GM10248 (cell line): Measurements from ENCODE around the gene ARHGAP23.
"Not testable (repeated sequence)": the region's sequence is repeated elsewhere in the genome, so short reads cannot be mapped to it uniquely, and the experiment has no call there.

Experiments
- CTCF ChIA-PET: fragments of 300-600 bp; sonication (Branson Sonifier 250); formaldehyde crosslinking; extraction: SDS; loops from one replicate; lab custom pipeline; 2021; ENCODE audit warnings: antibody characterized with exemption; lab: Yijun Ruan, JAX
- POLR2A ChIA-PET: fragments of 350-650 bp; sonication (Branson Sonifier 250); formaldehyde crosslinking; extraction: SDS; loops from one replicate; lab custom pipeline; 2020; ENCODE audit warnings: antibody characterized with exemption; lab: Yijun Ruan, JAX
- DNase-seq: peaks from one replicate; pipeline ENCODE4 v3.0.0; 2012; ENCODE audit errors: extremely low spot score
- CTCF ChIP-seq: IDR thresholded peaks from 2 replicates; pipeline ENCODE4 v1.5.1; 2012; ENCODE audit warnings: mild to moderate bottlenecking, low read depth; ENCODE audit errors: extremely low read depth, missing control alignments, control extremely low read depth

ARHGAP23 gene

GRCh38 chr17:38492067-38493040, 64.1 kb downstream of the ARHGAP23 start:
- POLR2A ChIA-PET = not testable (repeated sequence)
- peak; percentile 62 for DNase-seq
- CTCF ChIA-PET = interaction anchor here (0.8 to 3.9 kb wide), 17 partner anchors 16 to 175 kb away, joined by 3 to 18 read pairs (median 5); no protein-coding TSS in a partner anchor
- TF ChIP-seq CTCF = peak; percentile 90

GRCh38 chr17:38494152-38494551, 65.9 kb downstream of the ARHGAP23 start:
- POLR2A ChIA-PET, DNase-seq: not testable (repeated sequence)
- CTCF ChIA-PET = interaction anchor here (1.6 to 2.3 kb wide), 2 partner anchors 9 to 15 kb away, joined by 3 to 6 read pairs; no protein-coding TSS in a partner anchor

DNA sequence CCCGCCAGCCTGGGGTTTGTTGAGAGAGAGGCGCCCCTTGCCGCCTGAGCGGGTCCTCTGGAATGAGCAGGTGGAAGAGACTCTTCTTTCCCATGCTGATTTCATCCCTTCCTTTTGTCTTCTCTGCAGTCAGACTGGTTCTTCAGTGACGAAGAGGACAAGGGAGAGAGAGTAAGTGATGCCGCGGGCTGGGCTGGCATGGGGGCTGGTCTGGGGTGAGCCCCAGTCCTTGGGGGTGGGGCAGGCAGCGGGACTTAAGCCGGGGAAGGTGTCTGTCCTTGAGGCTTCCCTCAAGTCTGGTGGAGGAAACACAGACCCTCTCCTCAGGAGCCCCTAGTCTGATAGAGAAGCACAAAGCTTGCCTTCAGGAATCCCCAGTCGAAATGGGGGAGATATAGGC, 69.4 kb downstream of the ARHGAP23 start:
- DNase-seq, CTCF ChIA-PET, POLR2A ChIA-PET: not testable (repeated sequence)

DNA sequence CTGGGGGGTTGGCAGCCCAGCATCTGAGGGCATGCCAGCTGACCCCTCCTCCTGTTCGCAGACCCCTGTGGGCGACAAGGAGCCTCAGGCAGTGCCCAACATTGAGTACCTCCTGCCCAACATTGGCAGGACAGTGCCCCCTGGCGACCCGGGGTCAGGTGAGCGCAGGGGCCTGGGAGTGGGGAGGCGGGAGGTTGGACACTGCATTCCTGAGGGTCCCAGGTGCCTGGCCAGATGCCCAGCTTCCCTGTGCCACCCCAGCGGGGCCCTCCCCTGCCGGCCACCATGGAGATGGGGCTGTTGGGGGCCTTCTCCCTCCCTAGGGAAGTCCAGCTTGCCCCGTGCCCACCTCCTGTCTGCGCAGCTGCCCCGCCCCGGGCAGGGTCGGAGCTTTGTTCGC, 70.1 kb downstream of the ARHGAP23 start:
- TF ChIP-seq CTCF = no peak
- CTCF ChIA-PET = no interaction called here
- POLR2A ChIA-PET = no interaction called here

DNA sequence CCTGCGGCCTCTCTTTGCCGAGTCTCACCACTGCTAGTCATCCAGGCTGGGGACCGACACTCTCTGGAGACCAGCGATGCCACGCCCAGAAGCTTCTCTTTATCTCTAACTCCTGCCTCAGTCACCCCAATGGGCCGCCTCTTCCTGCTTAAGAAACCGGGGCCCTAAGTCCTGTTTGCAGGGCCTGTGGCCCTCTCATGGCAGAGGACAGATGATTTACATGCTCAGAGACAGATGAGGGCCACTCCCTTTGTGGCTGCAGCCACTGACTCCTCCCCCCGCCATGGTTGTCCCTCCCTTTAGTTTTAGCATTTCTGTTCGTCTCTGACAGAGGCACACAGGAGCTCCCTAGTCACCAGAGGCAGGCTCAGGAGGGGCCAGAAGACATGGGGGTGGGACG, 71.0 kb downstream of the ARHGAP23 start:
- DNase-seq, POLR2A ChIA-PET, CTCF ChIA-PET: not testable (repeated sequence)

More for the DNA sequence above, 70.1 kb downstream of the ARHGAP23 start:
- DNase-seq = no peak

- DNase-seq, POLR2A ChIA-PET: not testable (repeated sequence)
- CTCF ChIA-PET = interaction anchor here (1.5 kb wide), 1 partner anchor 56 kb away, joined by 4 read pairs; no protein-coding TSS in a partner anchor
Observed at GRCh38 chr17:38501718-38502117, 73.5 kb downstream of the ARHGAP23 start.

GRCh38 chr17:38503286-38503913, 75.1 kb downstream of the ARHGAP23 start:
- CTCF ChIA-PET = interaction anchor here (1.5 kb wide), 1 partner anchor 55 kb away, joined by 4 read pairs; no protein-coding TSS in a partner anchor
- DNase-seq, POLR2A ChIA-PET: not testable (repeated sequence)

DNA sequence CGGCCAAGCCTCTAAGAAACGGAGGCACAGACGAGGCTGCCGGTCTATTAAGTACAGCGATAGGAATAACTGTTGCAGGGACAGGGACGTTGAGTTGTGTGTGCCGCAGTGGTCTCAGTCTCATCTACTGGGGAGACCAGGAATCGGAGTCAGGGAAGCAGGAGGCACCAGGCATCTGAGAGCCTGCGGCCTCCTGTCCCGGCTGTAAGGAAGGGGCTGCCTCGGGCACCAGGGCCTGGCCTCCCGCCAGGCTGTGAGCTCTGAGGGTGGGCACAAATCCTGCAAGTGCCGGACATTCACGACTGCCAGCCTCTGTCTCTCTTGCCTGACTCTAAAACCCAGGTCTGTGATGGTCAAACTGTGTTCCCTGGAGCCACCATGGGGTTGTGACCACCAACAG, 76.0 kb downstream of the ARHGAP23 start:
- ChIA-PET CTCF (no interaction called here), POLR2A (no interaction called here)
- TF ChIP-seq CTCF = no peak
- no peak for DNase-seq

GRCh38 chr17:38507436-38507835, 79.2 kb downstream of the ARHGAP23 start:
- CTCF ChIA-PET = interaction anchor here (1.7 to 3.1 kb wide), 2 partner anchors 15 to 51 kb away, joined by 6 to 15 read pairs; no protein-coding TSS in a partner anchor
- no peak for TF ChIP-seq CTCF
- POLR2A ChIA-PET = no interaction called here
- no peak for DNase-seq
